Vagina (tissue), 2 donors: ENCODE measurements around the gene SORCS2.
"Not testable (repeated sequence)": the region's sequence is repeated elsewhere in the genome, so short reads cannot be mapped to it uniquely, and the experiment has no call there.

Experiments
- CTCF ChIP-seq, 3 experiments: fragments of 450-650 bp in 2 of 3; fragments of 200-600 bp in 1 of 3; sonication (generic) in 1 of 3; IDR thresholded peaks; one replicate each; pipeline ENCODE4 v1.5.1; 2017 to 2019; ENCODE audit warnings: antibody characterized with exemption in 3 of 3, mild to moderate bottlenecking in 2 of 3, moderate library complexity in 2 of 3
- POLR2A ChIP-seq, 2 donors: fragments of 450-650 bp; IDR thresholded peaks; one replicate each; pipeline ENCODE4 v1.6.1; 2017; ENCODE audit warnings: antibody characterized with exemption in 2 of 2, mild to moderate bottlenecking in 2 of 2, moderate library complexity in 2 of 2
- POLR2AphosphoS5 ChIP-seq, 2 donors: sonication (generic); formaldehyde crosslinking; IDR thresholded peaks; one replicate each; pipeline ENCODE4 v1.9.0; 2017; ENCODE audit warnings: antibody characterized with exemption in 2 of 2, mild to moderate bottlenecking in 2 of 2, low read depth in 1 of 2; ENCODE audit not compliant: insufficient read depth in 1 of 2

GRCh38 chr4:7577361-7578039, 385.2 kb downstream of the SORCS2 start:
- TF ChIP-seq CTCF (IDR thresholded peaks at IDR 0.05); POLR2A (IDR thresholded peaks at IDR 0.05); POLR2AphosphoS5 (IDR thresholded peaks at IDR 0.05; ENCODE audit: insufficient read depth in 1 of 2, low read depth in 1 of 2): not testable (repeated sequence)
